Nephron (organoid): ENCODE results near the gene METTL13.

ENCODE experiments used
- H3K27ac Mint-ChIP-seq, 3 experiments: 2 replicates each; pipeline ENCODE4 v1.8.0; 2020; ENCODE audit warnings: mixed read lengths in 3 of 3, mild to moderate bottlenecking in 2 of 3, moderate library complexity in 1 of 3
- H3K27me3 Mint-ChIP-seq: 2 replicates; pipeline ENCODE4 v1.8.0; 2021; ENCODE audit warnings: low read depth, mild to moderate bottlenecking, moderate library complexity, mixed read lengths
- H3K36me3 Mint-ChIP-seq: 2 replicates; pipeline ENCODE4 v1.8.0; 2020; ENCODE audit warnings: low read depth, mixed read lengths
- H3K4me1 Mint-ChIP-seq: 2 replicates; pipeline ENCODE4 v1.8.0; 2020; ENCODE audit warnings: mixed read lengths
- H3K4me3 Mint-ChIP-seq, 3 experiments: 2 replicates each; pipeline ENCODE4 v1.8.0; 2020; ENCODE audit warnings: mild to moderate bottlenecking in 3 of 3, mixed read lengths in 3 of 3, moderate library complexity in 2 of 3
- H3K9me3 Mint-ChIP-seq: 2 replicates; pipeline ENCODE4 v1.8.0; 2020; ENCODE audit warnings: mixed read lengths
- CTCF ChIP-seq, 3 experiments: fragments of 200-600 bp; sonication (generic); IDR thresholded peaks; one replicate each; pipeline ENCODE4 v1.5.0; 2021; ENCODE audit warnings: antibody characterized with exemption in 3 of 3; ENCODE audit not compliant: unreplicated experiment in 3 of 3

METTL13 gene

GRCh38 chr1:171740987-171741871, 40.2 kb upstream of the METTL13 start:
- H3K27ac Mint-ChIP-seq: peak overlapping the region; percentile 100
- peaks cover 28% of the 10 kb centered on the region for H3K4me1 Mint-ChIP-seq
- H3K9me3 Mint-ChIP-seq: no peaks in the 10 kb centered on the region
- peak overlapping the region; percentile 100 for H3K4me3 Mint-ChIP-seq
- no peaks in the 10 kb centered on the region for H3K27me3 Mint-ChIP-seq
- no peak for TF ChIP-seq CTCF (IDR thresholded peaks at IDR 0.05; ENCODE audit: unreplicated experiment in 3 of 3)
- peaks cover 13% of the 10 kb centered on the region for H3K36me3 Mint-ChIP-seq

- Mint-ChIP-seq H3K27me3 (no peaks in the 10 kb centered on the region), H3K4me1 (peaks cover 28% of the 10 kb centered on the region), H3K9me3 (no peaks in the 10 kb centered on the region), H3K4me3 (peak within 1 kb of the TSS; percentile 100), H3K27ac (peak within 1 kb of the TSS; percentile 100), H3K36me3 (peaks cover 5% of the 10 kb centered on the region)
- no peak for TF ChIP-seq CTCF (IDR thresholded peaks at IDR 0.05; ENCODE audit: unreplicated experiment in 3 of 3)
These were observed 39.4 kb upstream of the METTL13 start, which contains the start of gene VAMP4 for GRCh38 chr1:171741872-171742576. Gene VAMP4, minus strand, starts transcription at chr1:171742065. Its CDS starts 3,651 bp downstream, at chr1:171738414.

GRCh38 chr1:171742577-171742922, 38.9 kb upstream of the METTL13 start:
- TF ChIP-seq CTCF (IDR thresholded peaks at IDR 0.05; ENCODE audit: unreplicated experiment in 3 of 3): no peak
- H3K4me1 Mint-ChIP-seq: peaks cover 28% of the 10 kb centered on the region
- H3K36me3 Mint-ChIP-seq: peaks cover 4% of the 10 kb centered on the region
- peak overlapping the region; percentile 100 for H3K27ac Mint-ChIP-seq
- peak overlapping the region; percentile 100 for H3K4me3 Mint-ChIP-seq
- H3K9me3 Mint-ChIP-seq: no peaks in the 10 kb centered on the region
- no peaks in the 10 kb centered on the region for H3K27me3 Mint-ChIP-seq

GRCh38 chr1:171743081-171743870, 38.2 kb upstream of the METTL13 start:
- H3K4me3 Mint-ChIP-seq: peak overlapping the region; percentile 100
- no peaks in the 10 kb centered on the region for H3K9me3 Mint-ChIP-seq
- peak overlapping the region; percentile 100 for H3K27ac Mint-ChIP-seq
- peaks cover 28% of the 10 kb centered on the region for H3K4me1 Mint-ChIP-seq
- no peaks in the 10 kb centered on the region for H3K27me3 Mint-ChIP-seq
- peaks cover 1% of the 10 kb centered on the region for H3K36me3 Mint-ChIP-seq
- no peak for TF ChIP-seq CTCF (IDR thresholded peaks at IDR 0.05; ENCODE audit: unreplicated experiment in 3 of 3)

- Mint-ChIP-seq H3K36me3 (no peaks in the 10 kb centered on the region), H3K27me3 (no peaks in the 10 kb centered on the region), H3K27ac (no peak overlapping the region), H3K9me3 (no peaks in the 10 kb centered on the region), H3K4me1 (peaks cover 28% of the 10 kb centered on the region), H3K4me3 (no peak overlapping the region)
- no peak for TF ChIP-seq CTCF (IDR thresholded peaks at IDR 0.05; ENCODE audit: unreplicated experiment in 3 of 3)
These were observed 36.5 kb upstream of the METTL13 start for GRCh38 chr1:171744986-171745385.
